Sigmoid colon (tissue), 4 donors: ENCODE data around the gene HSD17B12.

ENCODE experiments used
- CTCF ChIP-seq, 4 experiments: fragments of 450-650 bp in 3 of 4; fragments of 200-600 bp in 1 of 4; IDR thresholded peaks; one replicate each; pipeline ENCODE4 v1.5.1; 2016 to 2019; ENCODE audit warnings: antibody characterized with exemption in 4 of 4, mild to moderate bottlenecking in 3 of 4, moderate library complexity in 2 of 4
- EP300 ChIP-seq, 4 donors: sonication (generic); formaldehyde crosslinking; IDR thresholded peaks; one replicate each; pipeline ENCODE4 v1.6.1; 2017; ENCODE audit warnings: antibody characterized with exemption in 4 of 4
- POLR2A ChIP-seq, 2 donors: fragments of 450-650 bp; IDR thresholded peaks; one replicate each; pipeline ENCODE4 v1.6.1; 2016; ENCODE audit warnings: antibody characterized with exemption in 2 of 2, mild to moderate bottlenecking in 2 of 2, moderate library complexity in 2 of 2
- POLR2AphosphoS5 ChIP-seq, 4 donors: sonication (generic); formaldehyde crosslinking; IDR thresholded peaks; one replicate each; pipeline ENCODE4 v1.6.1; 2017; ENCODE audit warnings: antibody characterized with exemption in 4 of 4

GRCh38 chr11:43708776-43709175 lies 28.2 kb downstream of the HSD17B12 start:
- TF ChIP-seq POLR2A (IDR thresholded peaks at IDR 0.05) (no peak), CTCF (IDR thresholded peaks at IDR 0.05) (no peak), POLR2AphosphoS5 (IDR thresholded peaks at IDR 0.05) (no peak), EP300 (IDR thresholded peaks at IDR 0.05) (no peak)
